ENCODE results near the gene LDHAL6B.

Gene LDHAL6B

GRCh38 chr15:59217876-59218498 is 11.3 kb downstream of the LDHAL6B start:
- H3K4me2 ChIP-seq (ENCODE audit: insufficient read depth, low read length, poor library complexity, severe bottlenecking) = no peak overlapping the region
- H4K91ac ChIP-seq (ENCODE audit: low read depth, low read length, poor library complexity) = no peak overlapping the region
- no peak overlapping the region for H3K4me3 ChIP-seq (ENCODE audit: low read length in 2 of 2)
- DNase-seq (ENCODE audit: low spot score) = no peak
- H3K4me1 ChIP-seq (ENCODE audit: control insufficient read depth in 2 of 2, insufficient read depth in 1 of 2, low read depth in 1 of 2, low read length in 2 of 2) = no peaks in the 10 kb centered on the region
- no peaks in the 10 kb centered on the region for H3K79me1 ChIP-seq (ENCODE audit: low read depth, low read length)
- H3K9me3 ChIP-seq (replicated peaks in 1 of 2; ENCODE audit: control insufficient read depth in 2 of 2, insufficient read depth in 1 of 2, low read depth in 1 of 2, low read length in 2 of 2) = no peaks in the 10 kb centered on the region
- no peak overlapping the region for H4K8ac ChIP-seq (ENCODE audit: low read depth, low read length)
- no peak overlapping the region for H2BK120ac ChIP-seq (ENCODE audit: low read depth, low read length)
- H2AK5ac ChIP-seq (ENCODE audit: low read depth, low read length) = no peak overlapping the region
- no peak overlapping the region for H2BK12ac ChIP-seq (ENCODE audit: low read length)
- H3K27ac ChIP-seq (replicated peaks; ENCODE audit: low read length) = no peak overlapping the region
- no peak overlapping the region for H3K4ac ChIP-seq (ENCODE audit: low read length)
- no peak overlapping the region for H3K23ac ChIP-seq (ENCODE audit: low read depth, low read length, poor library complexity)
- WGBS, 2 donors (ENCODE audit: extremely low coverage in 2 of 2, insufficient read length in 2 of 2, insufficient replicate concordance in 1 of 2) = no CpG with 5 or more reads among the region's 14 CpGs
- H2AFZ ChIP-seq (ENCODE audit: low read length) = no peak overlapping the region
- no peak overlapping the region for H2BK5ac ChIP-seq (ENCODE audit: low read length)
- no peaks in the 10 kb centered on the region for H3K27me3 ChIP-seq (ENCODE audit: control insufficient read depth in 3 of 3, insufficient read depth in 3 of 3, low read depth in 1 of 3, low read length in 3 of 3)
- H3K18ac ChIP-seq (ENCODE audit: low read length) = no peak overlapping the region
- H2BK15ac ChIP-seq (ENCODE audit: low read length) = no peak overlapping the region
- H3K9ac ChIP-seq (ENCODE audit: low read depth, low read length, poor library complexity) = no peak overlapping the region
- H3K36me3 ChIP-seq (replicated peaks in 1 of 2; ENCODE audit: control insufficient read depth in 2 of 2, insufficient read depth in 2 of 2, low read length in 2 of 2) = peaks cover 0 to 35% of the 10 kb centered on the region in 2 donors
- H3K14ac ChIP-seq (ENCODE audit: low read length) = no peak overlapping the region

DNA sequence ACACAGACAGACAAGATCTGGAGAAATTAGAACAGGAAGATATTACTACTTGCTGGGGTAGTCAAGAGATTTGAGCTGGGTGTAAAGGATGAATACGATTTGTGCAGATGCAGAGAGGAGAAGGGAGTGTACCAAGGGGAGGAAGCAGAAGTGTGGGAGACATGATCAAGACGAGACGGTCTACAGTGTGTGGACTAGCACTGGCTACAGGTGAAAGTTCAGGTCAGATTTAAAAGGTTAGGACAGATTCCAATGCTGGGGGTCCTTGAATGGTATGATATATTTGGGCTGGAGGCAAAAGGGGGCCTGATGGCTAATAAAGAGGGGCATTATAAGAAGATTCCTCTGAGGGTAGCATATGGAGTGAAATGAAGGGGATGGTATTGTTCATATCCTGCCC is 12.1 kb downstream of the LDHAL6B start:
- no peak for DNase-seq (ENCODE audit: low spot score)
- Histone ChIP-seq H3K27me3 (ENCODE audit: control insufficient read depth in 3 of 3, insufficient read depth in 3 of 3, low read depth in 1 of 3, low read length in 3 of 3) (no peaks in the 10 kb centered on the region), H4K8ac (ENCODE audit: low read depth, low read length) (no peak overlapping the region), H3K4me1 (ENCODE audit: control insufficient read depth in 2 of 2, insufficient read depth in 1 of 2, low read depth in 1 of 2, low read length in 2 of 2) (no peaks in the 10 kb centered on the region), H2BK15ac (ENCODE audit: low read length) (no peak overlapping the region), H3K23ac (ENCODE audit: low read depth, low read length, poor library complexity) (no peak overlapping the region), H3K18ac (ENCODE audit: low read length) (no peak overlapping the region), H2BK120ac (ENCODE audit: low read depth, low read length) (no peak overlapping the region), H2BK12ac (ENCODE audit: low read length) (no peak overlapping the region), H3K14ac (ENCODE audit: low read length) (no peak overlapping the region), H2AK5ac (ENCODE audit: low read depth, low read length) (no peak overlapping the region), H3K27ac (replicated peaks; ENCODE audit: low read length) (no peak overlapping the region), H3K9ac (ENCODE audit: low read depth, low read length, poor library complexity) (no peak overlapping the region), H3K79me1 (ENCODE audit: low read depth, low read length) (no peaks in the 10 kb centered on the region), H4K91ac (ENCODE audit: low read depth, low read length, poor library complexity) (no peak overlapping the region), H2BK5ac (ENCODE audit: low read length) (no peak overlapping the region), H3K9me3 (replicated peaks in 1 of 2; ENCODE audit: control insufficient read depth in 2 of 2, insufficient read depth in 1 of 2, low read depth in 1 of 2, low read length in 2 of 2) (no peaks in the 10 kb centered on the region), H3K4ac (ENCODE audit: low read length) (no peak overlapping the region), H2AFZ (ENCODE audit: low read length) (no peak overlapping the region), H3K36me3 (replicated peaks in 1 of 2; ENCODE audit: control insufficient read depth in 2 of 2, insufficient read depth in 2 of 2, low read length in 2 of 2) (peaks cover 0 to 39% of the 10 kb centered on the region in 2 donors), H3K4me2 (ENCODE audit: insufficient read depth, low read length, poor library complexity, severe bottlenecking) (no peak overlapping the region), H3K4me3 (ENCODE audit: low read length in 2 of 2) (no peak overlapping the region)
- no CpG with 5 or more reads among the region's 3 CpGs for WGBS, 2 donors (ENCODE audit: extremely low coverage in 2 of 2, insufficient read length in 2 of 2, insufficient replicate concordance in 1 of 2)

GRCh38 chr15:59221511-59222505 is 15.2 kb downstream of the LDHAL6B start:
- Histone ChIP-seq H4K91ac (ENCODE audit: low read depth, low read length, poor library complexity) (no peak overlapping the region), H3K27ac (replicated peaks; ENCODE audit: low read length) (no peak overlapping the region), H3K36me3 (replicated peaks in 1 of 2; ENCODE audit: control insufficient read depth in 2 of 2, insufficient read depth in 2 of 2, low read length in 2 of 2) (peaks cover 0 to 37% of the 10 kb centered on the region in 2 donors), H2BK15ac (ENCODE audit: low read length) (no peak overlapping the region), H2BK5ac (ENCODE audit: low read length) (no peak overlapping the region), H3K9me3 (replicated peaks in 1 of 2; ENCODE audit: control insufficient read depth in 2 of 2, insufficient read depth in 1 of 2, low read depth in 1 of 2, low read length in 2 of 2) (no peaks in the 10 kb centered on the region), H2BK120ac (ENCODE audit: low read depth, low read length) (no peak overlapping the region), H4K8ac (ENCODE audit: low read depth, low read length) (no peak overlapping the region), H3K27me3 (ENCODE audit: control insufficient read depth in 3 of 3, insufficient read depth in 3 of 3, low read depth in 1 of 3, low read length in 3 of 3) (no peaks in the 10 kb centered on the region), H3K4me3 (ENCODE audit: low read length in 2 of 2) (no peak overlapping the region), H3K18ac (ENCODE audit: low read length) (no peak overlapping the region), H3K14ac (ENCODE audit: low read length) (no peak overlapping the region), H3K79me1 (ENCODE audit: low read depth, low read length) (no peaks in the 10 kb centered on the region), H2BK12ac (ENCODE audit: low read length) (no peak overlapping the region), H3K4me2 (ENCODE audit: insufficient read depth, low read length, poor library complexity, severe bottlenecking) (no peak overlapping the region), H3K4me1 (ENCODE audit: control insufficient read depth in 2 of 2, insufficient read depth in 1 of 2, low read depth in 1 of 2, low read length in 2 of 2) (no peaks in the 10 kb centered on the region), H3K23ac (ENCODE audit: low read depth, low read length, poor library complexity) (no peak overlapping the region), H2AFZ (ENCODE audit: low read length) (no peak overlapping the region), H3K4ac (ENCODE audit: low read length) (no peak overlapping the region), H2AK5ac (ENCODE audit: low read depth, low read length) (no peak overlapping the region), H3K9ac (ENCODE audit: low read depth, low read length, poor library complexity) (no peak overlapping the region)
- WGBS, 2 donors (ENCODE audit: extremely low coverage in 2 of 2, insufficient read length in 2 of 2, insufficient replicate concordance in 1 of 2) = no CpG with 5 or more reads among the region's 5 CpGs
- no peak for DNase-seq (ENCODE audit: low spot score)

GRCh38 chr15:59222906-59223550 is 16.4 kb downstream of the LDHAL6B start:
- Histone ChIP-seq H3K18ac (ENCODE audit: low read length) (no peak overlapping the region), H2AFZ (ENCODE audit: low read length) (no peak overlapping the region), H2BK12ac (ENCODE audit: low read length) (no peak overlapping the region), H3K79me1 (ENCODE audit: low read depth, low read length) (no peaks in the 10 kb centered on the region), H4K8ac (ENCODE audit: low read depth, low read length) (no peak overlapping the region), H2BK120ac (ENCODE audit: low read depth, low read length) (no peak overlapping the region), H2AK5ac (ENCODE audit: low read depth, low read length) (no peak overlapping the region), H2BK5ac (ENCODE audit: low read length) (no peak overlapping the region), H2BK15ac (ENCODE audit: low read length) (no peak overlapping the region), H3K4me3 (ENCODE audit: low read length in 2 of 2) (no peak overlapping the region), H3K4ac (ENCODE audit: low read length) (no peak overlapping the region), H3K27ac (replicated peaks; ENCODE audit: low read length) (no peak overlapping the region), H3K14ac (ENCODE audit: low read length) (no peak overlapping the region), H4K91ac (ENCODE audit: low read depth, low read length, poor library complexity) (no peak overlapping the region), H3K27me3 (ENCODE audit: control insufficient read depth in 3 of 3, insufficient read depth in 3 of 3, low read depth in 1 of 3, low read length in 3 of 3) (no peaks in the 10 kb centered on the region), H3K23ac (ENCODE audit: low read depth, low read length, poor library complexity) (no peak overlapping the region), H3K9me3 (replicated peaks in 1 of 2; ENCODE audit: control insufficient read depth in 2 of 2, insufficient read depth in 1 of 2, low read depth in 1 of 2, low read length in 2 of 2) (no peaks in the 10 kb centered on the region), H3K36me3 (replicated peaks in 1 of 2; ENCODE audit: control insufficient read depth in 2 of 2, insufficient read depth in 2 of 2, low read length in 2 of 2) (peaks cover 0 to 34% of the 10 kb centered on the region in 2 donors), H3K9ac (ENCODE audit: low read depth, low read length, poor library complexity) (no peak overlapping the region), H3K4me2 (ENCODE audit: insufficient read depth, low read length, poor library complexity, severe bottlenecking) (no peak overlapping the region), H3K4me1 (ENCODE audit: control insufficient read depth in 2 of 2, insufficient read depth in 1 of 2, low read depth in 1 of 2, low read length in 2 of 2) (no peaks in the 10 kb centered on the region)
- WGBS, 2 donors (ENCODE audit: extremely low coverage in 2 of 2, insufficient read length in 2 of 2, insufficient replicate concordance in 1 of 2) = no CpG with 5 or more reads among the region's 11 CpGs
- DNase-seq (ENCODE audit: low spot score) = no peak
